NCI-H748 (cell line): Measurements from ENCODE around the gene BDH2.

Experiments used
- DNase-seq: peaks from one replicate; lab custom pipeline; 2025; ENCODE audit not compliant: unreplicated experiment; lab: John Stamatoyannopoulos, UW

Gene BDH2

DNA sequence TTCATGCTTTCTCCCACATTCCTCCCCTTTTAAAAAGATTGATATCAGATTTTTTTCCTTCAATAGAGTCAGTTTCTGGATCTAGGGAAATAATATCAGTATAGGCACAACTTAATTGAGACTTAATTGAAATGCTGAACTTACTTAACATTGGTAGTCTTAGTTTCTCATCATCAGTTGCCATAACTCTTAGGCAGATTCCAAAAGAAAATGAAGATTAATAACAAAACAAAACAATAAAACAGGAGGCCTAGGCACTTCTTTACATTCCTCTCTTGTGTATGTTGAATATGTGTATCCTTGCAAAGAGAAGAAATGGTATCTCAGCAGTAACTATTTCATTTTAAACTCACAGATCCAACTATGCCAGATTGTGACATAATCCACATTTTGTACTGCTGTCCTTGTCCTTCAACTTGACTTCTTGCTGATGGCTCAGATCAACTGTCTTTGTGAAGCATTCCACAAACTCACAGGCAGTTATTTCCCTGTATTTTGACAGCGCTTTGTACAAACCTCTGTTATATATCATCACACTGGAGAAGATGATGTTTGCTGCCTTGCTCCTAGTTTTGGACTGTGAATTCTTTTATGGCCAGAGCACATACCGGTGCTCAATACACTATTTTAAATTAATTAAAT is 14.0 kb downstream of the BDH2 start:
- no peak for DNase-seq

DNA sequence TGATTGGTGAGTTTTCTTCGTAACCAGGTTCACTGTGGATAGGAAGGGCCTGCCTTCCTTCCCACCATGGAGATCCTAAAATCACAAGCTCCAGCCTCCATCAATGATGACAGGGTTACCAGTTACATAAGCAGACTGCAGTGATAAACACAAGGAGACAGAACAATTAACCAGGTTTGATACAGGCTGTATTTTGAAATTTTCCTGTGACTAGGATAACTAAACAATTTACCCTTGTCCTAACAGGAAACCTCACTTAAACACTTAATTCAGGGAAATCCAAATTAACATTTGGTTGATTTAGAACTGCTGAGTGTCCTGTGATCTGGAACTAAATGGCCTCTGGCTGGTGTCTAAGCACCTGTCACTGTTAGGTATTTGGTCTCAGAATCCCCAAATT is 20.0 kb downstream of the BDH2 start:
- no peak for DNase-seq

DNA sequence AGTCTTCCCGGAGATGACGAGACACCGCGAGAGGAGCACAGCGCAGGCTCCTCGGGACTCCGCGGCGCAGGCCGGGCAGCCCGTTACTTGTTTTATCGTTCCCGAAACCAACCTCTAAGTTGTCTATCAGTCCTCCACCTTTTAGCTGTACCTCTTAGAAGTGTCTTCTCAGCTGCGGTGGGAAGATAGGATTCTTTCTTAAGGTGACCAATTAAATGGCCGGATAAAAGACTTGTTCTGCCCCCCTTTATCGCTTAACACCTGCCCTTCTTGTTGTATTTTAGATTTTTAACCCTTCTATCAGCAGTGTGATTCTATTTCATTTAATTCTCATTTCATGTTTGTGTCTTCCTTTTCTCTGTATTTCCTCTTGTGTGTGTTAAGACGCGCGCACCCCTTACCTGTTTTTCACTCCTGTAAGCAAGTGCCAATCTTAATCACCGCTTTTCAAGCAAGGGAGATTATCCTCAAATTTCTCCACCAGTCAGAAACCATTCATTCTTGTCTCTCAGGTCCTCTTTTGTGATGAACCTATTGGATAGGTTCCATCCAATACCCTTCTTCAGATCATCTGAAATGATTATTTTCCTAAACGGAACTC is 22.8 kb downstream of the BDH2 start, which contains the start of gene SLC9B2:
Gene SLC9B2, minus strand, starts transcription at position 15 of the 601 bp plus-strand sequence. CDS start 9,211 bp downstream, outside the sequence.
- no peak for DNase-seq

DNA sequence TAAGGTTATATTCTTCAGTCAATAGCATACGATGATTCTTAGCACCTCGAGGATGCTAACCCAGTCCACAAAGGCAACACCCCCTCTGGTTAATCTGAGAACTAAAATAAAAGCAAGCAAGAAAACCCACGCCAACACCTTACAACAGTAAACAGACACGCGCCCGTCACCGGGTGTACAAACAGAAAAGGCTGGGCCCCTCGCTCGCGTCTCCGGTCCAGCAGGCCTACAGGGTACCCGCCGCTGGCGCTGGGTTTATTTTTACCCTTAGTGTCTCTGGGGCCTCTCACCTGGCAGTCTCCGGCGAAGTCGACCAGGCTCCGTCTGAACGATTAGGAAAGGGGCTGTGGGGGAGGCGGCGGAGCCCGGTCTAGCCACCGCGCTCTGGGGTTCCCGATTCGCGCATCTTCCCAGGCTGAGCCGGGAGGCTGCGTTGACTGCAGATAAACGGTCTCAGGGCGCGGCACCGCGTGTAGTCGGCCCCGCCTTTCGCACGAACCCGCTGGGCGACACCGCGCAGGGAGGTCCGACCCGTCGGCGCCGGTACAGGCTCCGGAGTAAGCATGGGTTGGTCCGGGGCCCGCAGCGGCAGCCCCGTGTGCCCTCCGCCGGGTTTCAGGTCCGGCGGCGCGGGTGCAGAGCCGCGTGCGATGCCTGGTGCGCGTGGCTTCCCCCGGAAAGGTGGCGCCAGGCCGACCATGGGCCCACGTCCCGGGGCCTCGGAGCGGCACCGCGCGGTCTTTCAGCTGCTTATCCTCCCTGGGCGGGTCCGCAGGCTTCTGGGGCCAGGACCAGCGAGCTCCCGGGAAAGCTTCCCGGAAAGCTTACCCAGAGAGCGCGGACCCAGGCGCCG is 23.5 kb downstream of the BDH2 start:
- DNase-seq = peak; percentile 76

DNA sequence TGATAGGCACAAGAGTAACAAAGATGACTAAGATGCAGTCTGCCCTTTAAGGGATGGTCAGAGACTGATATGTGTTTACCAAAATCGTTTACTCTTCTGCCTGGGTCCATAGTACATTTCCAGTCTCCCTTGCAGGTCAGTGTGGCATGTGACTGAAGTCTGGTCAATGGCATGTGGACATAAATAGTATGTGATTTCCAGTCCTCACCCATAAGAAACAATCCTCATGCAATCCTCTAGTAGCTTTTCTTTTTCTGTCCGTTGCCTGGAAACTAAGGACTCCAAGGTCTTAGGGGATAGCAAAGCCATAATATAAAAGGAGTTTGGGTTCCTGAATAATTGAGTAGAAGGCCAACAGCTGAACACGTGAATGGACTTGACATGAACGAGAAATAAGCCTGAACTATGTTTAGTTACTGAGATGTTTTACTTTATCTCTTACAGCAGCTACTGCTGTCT is 24.2 kb downstream of the BDH2 start:
- peak; percentile 32 for DNase-seq

DNA sequence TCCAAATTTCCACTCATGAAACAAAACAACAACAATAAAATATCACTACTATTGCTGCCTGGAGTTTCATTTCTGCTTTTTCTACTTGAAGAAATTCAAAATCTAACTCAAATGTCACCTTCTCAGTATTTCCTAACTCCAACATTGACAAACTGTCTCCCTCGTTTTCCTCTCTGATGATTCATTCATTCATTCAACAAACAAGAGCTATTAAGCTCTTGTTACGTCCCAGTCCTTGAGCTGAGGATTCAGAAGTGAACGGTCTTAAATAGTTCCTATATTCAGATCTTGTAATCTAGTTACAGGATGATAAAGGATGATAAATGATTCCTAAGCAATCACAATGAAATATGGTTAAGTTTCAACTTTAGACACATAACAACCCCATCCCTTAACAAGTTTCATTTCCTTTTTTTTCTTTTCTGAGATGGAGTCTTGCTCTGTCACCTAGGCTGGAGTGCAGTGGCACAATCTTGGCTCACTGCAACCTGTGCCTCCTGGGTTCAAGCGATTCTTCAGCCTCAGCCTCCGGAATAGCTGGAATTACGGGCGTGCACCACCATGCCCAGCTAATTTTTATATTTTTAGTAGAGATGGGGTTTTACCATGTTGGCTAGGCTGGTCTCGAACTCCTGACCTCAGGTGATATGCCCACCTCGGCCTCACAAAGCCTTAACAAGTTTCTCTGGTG is 24.7 kb downstream of the BDH2 start:
- DNase-seq = no peak

DNA sequence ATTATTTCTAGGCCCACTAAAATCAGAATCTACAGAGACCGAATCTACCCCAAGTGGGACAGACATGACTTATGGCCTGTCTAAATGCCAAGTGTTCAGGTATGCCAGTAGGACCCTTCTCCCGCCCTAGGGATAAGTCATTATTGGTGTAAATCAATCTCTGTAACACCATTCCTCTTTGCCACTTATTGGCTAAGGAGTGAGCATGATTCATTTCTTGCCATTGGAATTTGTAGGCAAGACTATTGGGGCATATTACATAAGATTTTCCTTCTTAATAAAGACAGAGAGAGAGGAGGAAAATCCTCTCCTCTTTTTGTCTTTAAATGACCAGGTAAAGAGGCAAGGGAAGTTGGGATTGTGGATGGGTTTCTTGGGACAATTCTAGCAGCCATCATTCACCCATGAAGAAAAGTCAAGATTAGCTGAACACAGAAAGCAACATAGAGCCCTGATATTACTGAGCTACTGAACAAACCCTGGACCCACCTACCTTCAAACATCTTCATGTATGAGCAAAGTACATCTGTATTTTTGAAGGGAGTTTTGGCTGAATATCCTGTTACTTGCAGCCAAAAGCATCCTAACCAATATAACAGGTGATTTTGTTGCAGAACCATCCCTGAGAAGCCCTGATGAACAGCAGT is 25.7 kb downstream of the BDH2 start:
- DNase-seq = no peak

DNA sequence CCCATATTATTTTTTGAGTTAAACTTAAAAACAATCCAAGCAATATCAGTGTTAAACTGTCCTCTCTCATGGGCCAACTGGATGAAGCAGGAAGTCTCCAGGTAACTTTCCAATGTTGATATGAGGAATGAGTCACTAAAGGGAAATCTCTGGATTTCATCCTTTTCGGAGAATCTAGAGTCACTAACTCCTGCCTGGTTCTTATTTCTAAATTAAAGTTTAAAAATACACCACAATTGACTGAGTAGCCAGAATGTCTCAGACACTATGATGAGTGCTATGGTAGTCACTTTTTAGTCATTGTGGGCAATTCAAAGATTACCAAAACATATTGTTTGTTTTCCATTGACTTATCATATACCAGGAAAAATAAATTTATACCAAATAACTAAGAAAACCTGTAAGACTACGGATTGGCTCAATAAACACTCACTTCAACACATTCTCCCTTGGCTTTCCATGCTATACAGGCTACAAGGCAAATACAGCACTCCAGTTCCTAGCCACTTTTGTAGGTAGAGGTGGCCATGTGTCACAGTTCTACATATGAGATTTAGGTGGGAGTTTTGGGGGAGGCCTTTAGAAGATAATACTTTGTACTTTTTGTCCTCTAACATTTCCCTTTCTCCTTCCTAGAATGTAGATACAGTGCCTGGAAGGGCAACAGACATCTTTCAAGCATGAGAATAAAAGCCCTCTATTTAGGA is 31.6 kb downstream of the BDH2 start:
- DNase-seq = no peak

DNA sequence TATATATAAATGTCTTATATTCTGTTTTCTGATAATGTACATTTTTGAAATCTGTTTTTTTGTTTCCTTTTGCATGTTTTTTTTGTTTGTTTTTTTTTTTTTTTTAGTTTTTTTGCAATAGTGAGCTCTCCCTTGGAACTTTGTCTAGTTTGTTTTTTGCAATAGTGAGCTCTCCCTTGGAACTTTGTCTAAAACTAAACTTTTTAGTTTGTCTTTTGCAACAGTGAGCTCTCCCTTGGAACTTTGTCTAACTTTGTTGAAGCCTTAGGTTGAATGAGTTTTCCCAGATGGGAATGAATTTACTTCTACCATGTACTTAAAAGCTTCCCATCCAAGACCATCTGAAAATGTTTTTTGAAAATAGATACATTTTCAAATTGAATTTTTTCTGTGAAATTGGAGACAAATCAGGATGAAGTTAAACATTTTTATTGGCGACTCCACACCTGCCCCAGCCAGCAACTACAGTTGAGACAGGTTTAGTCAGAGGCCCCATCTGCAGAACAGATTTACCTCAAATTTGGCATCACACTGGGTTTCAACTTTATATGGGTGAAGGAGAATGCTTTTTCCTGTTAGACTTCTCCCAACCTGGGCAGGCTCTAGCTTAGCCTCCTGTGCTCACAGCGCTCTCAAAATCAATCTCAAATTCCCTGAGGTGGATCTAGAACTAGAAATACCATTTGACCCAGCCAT is 39.0 kb downstream of the BDH2 start:
- no peak for DNase-seq

DNA sequence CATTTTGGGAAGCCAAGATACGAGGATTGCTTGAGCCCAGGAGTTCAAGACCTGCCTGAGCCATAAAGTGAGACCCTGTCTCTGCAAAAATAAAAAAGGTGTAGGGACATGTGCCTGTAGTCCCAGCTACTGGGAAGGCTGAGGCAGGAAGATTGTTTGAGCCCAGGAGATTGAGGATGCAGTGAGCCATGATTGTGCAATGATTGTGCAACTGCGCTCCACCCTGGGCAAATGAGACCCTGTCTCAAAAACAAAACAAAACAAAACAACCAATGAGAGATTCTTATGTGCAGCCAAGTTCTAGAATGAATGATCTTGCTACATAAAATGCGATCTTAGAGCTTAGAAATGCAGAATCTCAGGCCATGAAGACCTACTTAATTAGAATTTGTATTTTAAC is 45.6 kb downstream of the BDH2 start:
- DNase-seq = no peak

DNA sequence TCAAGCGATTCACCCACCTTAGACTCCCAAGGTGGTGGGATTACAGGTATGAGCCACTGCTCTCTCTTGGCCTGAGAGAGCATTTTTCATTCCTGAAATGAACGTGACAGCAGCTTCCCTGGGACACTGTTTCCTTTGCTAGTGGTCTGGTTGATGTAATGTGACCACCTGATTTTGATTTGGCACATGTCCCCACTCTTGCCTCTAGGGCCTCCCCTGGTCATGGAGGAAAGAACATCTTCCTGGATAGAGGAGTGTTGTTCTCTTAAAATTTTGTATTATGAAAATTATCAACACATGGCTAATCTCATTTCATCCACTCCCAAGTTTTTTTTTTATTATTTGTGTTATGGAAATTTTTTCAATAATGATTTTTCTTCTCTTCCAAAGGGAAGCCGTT is 46.9 kb downstream of the BDH2 start:
- DNase-seq = no peak

DNA sequence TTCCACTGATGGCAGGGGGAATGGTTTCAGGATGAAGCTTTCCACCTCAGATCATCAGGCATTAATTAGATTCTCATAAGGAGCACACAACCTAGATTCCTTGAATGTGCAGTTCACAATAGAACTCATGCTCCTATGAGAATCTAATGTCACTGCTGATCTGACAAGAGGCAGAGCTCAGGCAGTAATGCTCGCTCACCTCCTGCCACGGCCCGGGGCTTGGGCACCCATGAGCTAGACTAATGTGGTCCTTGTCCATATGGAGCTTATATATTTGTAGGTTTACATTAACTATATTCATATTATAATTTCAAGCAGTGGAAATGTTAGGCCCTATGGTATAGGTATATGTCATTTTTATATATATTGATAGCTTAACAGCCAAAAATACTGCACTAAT is 47.5 kb downstream of the BDH2 start:
- DNase-seq = no peak

DNA sequence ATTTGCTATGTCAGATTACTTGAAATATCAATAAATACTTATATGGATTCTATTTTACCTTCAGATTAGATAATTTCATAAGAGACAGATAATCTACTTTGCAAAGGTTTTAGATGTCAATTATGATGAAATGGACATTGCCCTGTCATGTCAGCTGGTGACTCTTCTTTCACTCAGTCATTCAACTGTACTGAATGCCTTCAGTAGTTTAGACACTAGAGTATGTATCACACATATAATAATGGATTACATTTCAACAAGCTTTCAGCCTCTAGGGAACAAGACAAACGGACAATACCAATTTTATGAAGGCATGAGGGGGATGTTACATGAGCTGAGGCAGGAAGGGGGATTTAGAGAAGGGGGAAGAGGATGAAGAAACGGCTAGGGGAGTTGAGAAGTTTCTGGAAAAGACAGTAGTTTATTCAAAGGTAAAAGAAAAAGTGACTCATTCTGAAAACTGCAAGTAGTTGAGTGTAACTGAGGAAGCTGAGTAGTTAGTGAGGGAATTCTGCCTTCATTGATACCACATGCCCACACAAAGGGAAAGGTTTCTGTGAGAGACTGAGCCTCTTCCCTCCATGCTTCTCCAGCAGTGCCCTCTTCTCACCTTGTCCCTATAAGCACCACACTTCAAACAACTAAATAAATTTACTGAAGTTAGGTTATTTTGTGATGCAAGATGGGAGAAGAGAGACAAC is 48.7 kb downstream of the BDH2 start:
- DNase-seq = no peak

DNA sequence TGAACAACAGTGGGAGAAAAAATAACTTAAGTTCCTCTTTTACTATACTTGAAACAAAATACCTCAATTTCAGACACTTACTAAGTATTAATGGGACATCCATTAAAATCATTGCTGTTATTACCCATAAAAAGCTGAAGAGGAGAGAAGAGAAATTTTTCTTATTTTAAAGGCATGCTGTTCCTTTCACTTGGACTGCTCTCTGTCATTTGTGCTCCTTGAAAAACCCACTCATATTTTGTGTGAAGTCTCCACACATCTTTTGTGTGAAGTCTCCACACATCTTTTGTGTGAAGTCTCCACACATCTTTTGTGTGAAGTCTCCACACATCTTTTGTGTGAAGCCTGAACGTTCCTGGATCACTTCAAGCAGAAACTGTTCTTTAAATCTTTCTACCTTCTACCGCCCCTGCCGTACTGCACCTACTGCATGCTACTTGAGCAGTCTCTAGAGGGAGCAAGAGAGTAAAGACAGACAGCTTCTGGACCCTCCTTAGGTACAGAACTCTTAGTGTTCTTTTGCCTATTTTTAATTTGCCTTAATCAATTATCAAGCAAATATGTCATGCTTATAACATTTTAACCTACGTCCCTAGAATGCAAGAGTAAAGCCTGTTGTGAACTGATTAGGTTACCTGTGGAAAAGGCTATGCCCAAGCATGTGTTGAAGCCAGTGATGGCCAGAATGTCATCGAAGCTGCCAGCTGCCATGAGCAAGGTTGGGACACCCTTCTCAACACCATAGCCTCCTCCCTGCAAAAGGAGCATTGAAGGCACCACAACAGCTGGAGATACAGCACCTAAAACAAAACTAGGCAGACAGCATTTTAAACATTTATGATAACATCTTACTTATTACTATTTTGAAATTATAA is 53.0 kb downstream of the BDH2 start:
- peak; percentile 21 for DNase-seq

DNA sequence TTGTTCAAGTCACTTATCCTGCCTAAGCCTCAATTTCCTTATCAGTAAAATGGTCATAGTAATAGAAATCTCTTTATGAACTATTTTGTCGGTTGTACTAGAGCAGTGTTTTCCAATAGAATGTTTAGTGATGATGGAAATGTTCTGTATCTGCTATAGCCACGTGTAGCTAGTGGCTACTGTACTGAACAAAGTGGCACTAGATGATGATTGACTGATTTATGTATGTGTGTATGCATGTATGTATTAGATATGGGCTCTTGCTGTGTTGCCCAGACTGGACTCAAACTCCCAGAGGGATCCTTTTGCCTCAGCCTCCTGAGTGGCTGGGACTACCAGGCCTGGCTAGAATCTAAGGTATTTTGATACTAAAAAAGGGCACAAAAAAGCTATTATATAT is 55.5 kb downstream of the BDH2 start:
- DNase-seq = no peak

DNA sequence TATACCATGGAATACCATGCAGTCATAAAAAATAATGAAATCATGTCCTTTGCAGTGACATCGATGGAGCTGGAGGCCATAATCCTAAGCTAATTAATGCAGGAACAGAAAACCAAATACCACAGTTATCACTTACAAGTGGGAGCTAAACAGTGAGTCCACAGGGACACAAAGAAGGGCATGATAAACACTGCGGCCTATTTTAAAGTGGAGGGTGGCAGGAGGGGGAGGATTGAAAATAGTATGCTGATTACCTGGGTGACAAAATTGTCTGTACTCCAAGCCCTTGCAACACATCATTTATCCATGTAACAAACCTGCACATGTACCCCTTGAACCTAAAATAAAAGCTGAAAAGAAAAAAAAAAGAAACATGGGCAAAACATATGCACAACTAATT is 63.5 kb downstream of the BDH2 start:
- DNase-seq = no peak

DNA sequence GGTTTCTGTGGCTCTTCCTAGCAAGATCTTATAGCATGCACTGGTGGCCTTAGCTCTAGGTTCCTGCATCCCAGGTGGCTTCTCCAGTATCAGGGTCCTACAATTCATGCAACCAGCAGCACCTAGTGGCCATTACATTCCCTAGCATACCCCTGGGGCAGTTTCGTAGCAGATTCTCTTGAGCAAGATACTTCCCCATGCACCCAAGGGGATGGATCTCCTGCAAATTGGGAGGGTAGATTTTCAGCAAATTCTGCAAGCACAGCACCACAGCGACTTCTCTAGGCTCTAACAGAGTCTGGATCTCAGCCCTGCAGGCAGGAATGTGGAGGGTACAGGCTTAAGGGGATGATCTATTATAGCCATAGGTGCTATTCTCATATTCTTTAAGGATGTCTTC is 67.1 kb downstream of the BDH2 start:
- DNase-seq = peak; percentile 32

DNA sequence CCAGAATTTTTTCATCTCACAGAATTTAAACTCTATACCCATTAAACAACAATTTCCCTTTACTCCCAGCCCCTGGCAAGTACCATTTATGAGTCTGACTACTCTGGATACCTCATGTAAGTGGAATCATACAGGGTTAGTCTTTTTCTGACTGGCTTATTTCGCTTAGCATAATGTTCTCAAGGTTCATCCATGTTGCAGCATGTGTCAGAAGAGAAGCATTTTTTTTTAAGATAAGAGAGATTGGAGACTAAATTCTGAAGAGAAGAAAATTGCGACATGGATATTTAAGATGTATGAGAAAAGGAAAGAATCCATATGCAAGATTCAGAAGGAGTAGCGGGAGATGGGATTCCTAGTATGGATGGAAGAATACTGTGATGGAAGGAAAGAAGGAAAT is 68.8 kb downstream of the BDH2 start:
- DNase-seq = no peak
